Right lobe of liver (tissue), 6 donors: ENCODE data around the gene ZNF644. TPM values are rescaled to one million over a fixed set of nuclear protein-coding genes. Genes with fewer than 3 reads are reported as not detected.
"Not testable (repeated sequence)": the region's sequence is repeated elsewhere in the genome, so short reads cannot be mapped to it uniquely, and the experiment has no call there.

Source experiments
- ATAC-seq, 4 donors: fragments of 200-7000 bp; cut with Tn5 transposase; one replicate each; pipeline ENCODE4 v1.9.1; 2020; ENCODE audit warnings: mild to moderate bottlenecking in 4 of 4, moderate library complexity in 4 of 4
- DNase-seq, 3 donors: peaks; one replicate each; pipeline ENCODE4 v3.0.0-alpha.2; 2020
- H3K27ac ChIP-seq, 3 donors: fragments of 200-600 bp; one replicate each; pipeline ENCODE4 v1.8.0; 2022
- H3K27me3 ChIP-seq, 2 donors: fragments of 200-600 bp; one replicate each; pipeline ENCODE4 v1.8.0; 2022
- H3K36me3 ChIP-seq, 4 donors: fragments of 200-600 bp; sonication (generic) in 1 of 4; one replicate each; pipeline versions ENCODE4 v1.5.1 to v1.8.0; 2017 to 2022; ENCODE audit warnings: control low read depth in 1 of 4
- H3K4me1 ChIP-seq, 4 donors: fragments of 200-600 bp; sonication (generic) in 1 of 4; one replicate each; pipeline versions ENCODE4 v1.5.1 to v1.8.0; 2017 to 2022; ENCODE audit warnings: control low read depth in 1 of 4
- H3K4me3 ChIP-seq, 3 donors: fragments of 200-600 bp; one replicate each; pipeline ENCODE4 v1.8.0; 2022
- H3K9me3 ChIP-seq, 4 donors: fragments of 200-600 bp; sonication (generic) in 1 of 4; one replicate each; pipeline versions ENCODE4 v1.5.1 to v1.8.0; 2017 to 2022; ENCODE audit warnings: control low read depth in 1 of 4
- CTCF ChIP-seq, 4 donors: fragments of 200-600 bp in 3 of 4; fragments of 450-650 bp in 1 of 4; IDR thresholded peaks; one replicate each; pipeline versions ENCODE4 v1.5.1 to v1.8.0; 2016 to 2022; ENCODE audit warnings: antibody characterized with exemption in 4 of 4, mild to moderate bottlenecking in 2 of 4
- POLR2A ChIP-seq: fragments of 450-650 bp; IDR thresholded peaks from one replicate; pipeline ENCODE4 v1.6.1; 2017; ENCODE audit warnings: antibody characterized with exemption, mild to moderate bottlenecking
- WGBS: methylation state at CpG from one replicate; pipeline ENCODE4 v1.1.6; 2018; ENCODE audit warnings: low coverage, low lambda C conversion rate; ENCODE audit not compliant: insufficient coverage; ENCODE audit errors: missing lambda C conversion rate; 5-methylcytosine and 5-hydroxymethylcytosine counted together
- intact Hi-C, 2 donors: fragments of 100-400 bp; cut with DNase I; formaldehyde crosslinking; loops; one replicate each; pipeline versions ENCODE4 v1.11.2 to v1.14.1; 2022
- total RNA-seq, 6 experiments: library from RNA; depleted of rRNA in 2 of 6; stranded (reverse); fragments of >200 nt in 2 of 6; fragmentation: NEBNext Ultra II Directional in 3 of 6; extraction: Animal tissue kit (Norgen Biotek cat#: 25700) in 3 of 6; gene quantifications; one replicate each; pipeline versions ENCODE4 v1.1.0 to v1.2.4, GENCODE V29; 2016 to 2023
- donor health status: DM: no; HTN: yes; CAD: no.
- donor health status: DM: no; HTN: no; CAD: no.
- donor health status: DM: no; HTN: no; CAD: no.
- donor health status: DM: no; HTN: yes; CAD: no.
- donor health status: DM: no; HTN: yes; CAD: no.

Gene ZNF644
- total RNA-seq, 6 experiments from 2014 or later, result 19.3 to 26.9 (median 19.9) TPM

GRCh38 chr1:90945287-90945686, 76.5 kb downstream of the ZNF644 start:
- H3K27ac ChIP-seq, result no peak overlapping the region
- H3K36me3 ChIP-seq, result peaks cover 0 to 8% (median 2%) of the 10 kb centered on the region in 4 donors
- no peaks in the 10 kb centered on the region for H3K4me1 ChIP-seq
- ATAC-seq, result no peak
- no peak for DNase-seq
- no peaks in the 10 kb centered on the region for H3K9me3 ChIP-seq
- intact Hi-C loops, result no loop called here
- no peak overlapping the region for H3K4me3 ChIP-seq
- TF ChIP-seq POLR2A, result no peak
- no peak for TF ChIP-seq CTCF (IDR thresholded peaks at IDR 0.05)
- H3K27me3 ChIP-seq, result no peaks in the 10 kb centered on the region

- Histone ChIP-seq H3K27me3 (no peaks in the 10 kb centered on the region), H3K9me3 (no peaks in the 10 kb centered on the region), H3K36me3 (peaks cover 0 to 8% (median 2%) of the 10 kb centered on the region in 4 donors), H3K4me1 (no peaks in the 10 kb centered on the region), H3K4me3 (no peak overlapping the region), H3K27ac (no peak overlapping the region)
- 94% methylated on average over 4 of the region's 4 CpGs for WGBS
- no peak for DNase-seq
- ATAC-seq, result no peak
- intact Hi-C loops, result no loop called here
- TF ChIP-seq CTCF (IDR thresholded peaks at IDR 0.05) (no peak), POLR2A (no peak)
These were observed 77.9 kb downstream of the ZNF644 start for GRCh38 chr1:90943966-90944365.

- WGBS, result 100% methylated on average over 2 of the region's 2 CpGs
- TF ChIP-seq CTCF (IDR thresholded peaks at IDR 0.05) (no peak), POLR2A (no peak)
- intact Hi-C loops, result no loop called here
- Histone ChIP-seq H3K27me3 (no peaks in the 10 kb centered on the region), H3K27ac (no peak overlapping the region), H3K4me3 (no peak overlapping the region), H3K9me3 (no peaks in the 10 kb centered on the region), H3K4me1 (no peaks in the 10 kb centered on the region), H3K36me3 (peaks cover 0 to 8% (median 2%) of the 10 kb centered on the region in 4 donors)
- DNase-seq (no peak), ATAC-seq (no peak)
These were observed 81.1 kb downstream of the ZNF644 start for GRCh38 chr1:90940746-90941145.

GRCh38 chr1:90936731-90937130, 85.1 kb downstream of the ZNF644 start:
- Histone ChIP-seq H3K27me3 (no peaks in the 10 kb centered on the region), H3K36me3 (peaks cover 0 to 8% (median 2%) of the 10 kb centered on the region in 4 donors), H3K27ac (no peak overlapping the region), H3K9me3 (no peaks in the 10 kb centered on the region), H3K4me1 (no peaks in the 10 kb centered on the region), H3K4me3 (no peak overlapping the region)
- intact Hi-C loops, result no loop called here
- ATAC-seq, result no peak
- TF ChIP-seq POLR2A (no peak), CTCF (IDR thresholded peaks at IDR 0.05) (no peak)
- no peak for DNase-seq
- WGBS, result 89% methylated on average over 1 of the region's 1 CpG

GRCh38 chr1:90936061-90936460, 85.8 kb downstream of the ZNF644 start:
- no peaks in the 10 kb centered on the region for H3K9me3 ChIP-seq
- ATAC-seq, result no peak
- intact Hi-C loops, result no loop called here
- DNase-seq, result no peak
- H3K27me3 ChIP-seq, result no peaks in the 10 kb centered on the region
- WGBS, result 84% methylated on average over 4 of the region's 4 CpGs
- H3K4me1 ChIP-seq, result no peaks in the 10 kb centered on the region
- no peak overlapping the region for H3K27ac ChIP-seq
- peaks cover 0 to 7% (median 2%) of the 10 kb centered on the region in 4 donors for H3K36me3 ChIP-seq
- TF ChIP-seq POLR2A (no peak), CTCF (IDR thresholded peaks at IDR 0.05) (no peak)
- no peak overlapping the region for H3K4me3 ChIP-seq

GRCh38 chr1:90928231-90928630, 93.6 kb downstream of the ZNF644 start:
- DNase-seq, H3K27me3 ChIP-seq, H3K4me3 ChIP-seq, intact Hi-C loops, ATAC-seq, H3K9me3 ChIP-seq, H3K27ac ChIP-seq, H3K36me3 ChIP-seq: not testable (repeated sequence)
- H3K4me1 ChIP-seq, result peaks cover 0 to 14% (median 0%) of the 10 kb centered on the region in 4 donors
- WGBS, result 99% methylated on average over 8 of the region's 8 CpGs

GRCh38 chr1:90927674-90928073, 94.2 kb downstream of the ZNF644 start:
- H3K4me1 ChIP-seq, result peaks cover 0 to 14% (median 0%) of the 10 kb centered on the region in 4 donors
- DNase-seq, ATAC-seq, intact Hi-C loops, H3K9me3 ChIP-seq, H3K4me3 ChIP-seq, H3K27ac ChIP-seq, H3K36me3 ChIP-seq, H3K27me3 ChIP-seq: not testable (repeated sequence)
- WGBS, result 100% methylated on average over 4 of the region's 5 CpGs
